Activated T-helper 2 cell treated with anti-CD3 and anti-CD28 coated beads, Interferon-gamma antibody, Interleukin-2, Interleukin-4, amounts not matched to agents 10 μg/mL and 5 μg/mL and 100 μg/mL, durations not matched to agents 14 hours and 24 hours and 36 hours (primary cell): Measurements from ENCODE around the gene DNAJC18. TPM values are rescaled to one million over a fixed set of nuclear protein-coding genes. Genes with fewer than 3 reads are reported as not detected.
"Not testable (repeated sequence)": the region's sequence is repeated elsewhere in the genome, so short reads cannot be mapped to it uniquely, and the experiment has no call there.

Source experiments
- DNase-seq: peaks from one replicate; pipeline ENCODE4 v3.0.0; 2021; ENCODE audit warnings: low spot score
- H3K27ac Mint-ChIP-seq: one replicate; pipeline ENCODE4 v1.8.0; 2021; ENCODE audit warnings: mixed read lengths
- H3K27me3 Mint-ChIP-seq: one replicate; pipeline ENCODE4 v1.8.0; 2021; ENCODE audit warnings: low read depth, mixed read lengths
- H3K36me3 Mint-ChIP-seq: one replicate; pipeline ENCODE4 v1.8.0; 2021; ENCODE audit warnings: low read depth, mixed read lengths
- H3K4me1 Mint-ChIP-seq: one replicate; pipeline ENCODE4 v1.8.0; 2021; ENCODE audit warnings: low read depth, mixed read lengths
- H3K4me3 Mint-ChIP-seq: one replicate; pipeline ENCODE4 v1.8.0; 2021; ENCODE audit warnings: low read depth, mild to moderate bottlenecking, moderate library complexity, mixed read lengths
- H3K9me3 Mint-ChIP-seq: one replicate; pipeline ENCODE4 v1.8.0; 2021; ENCODE audit warnings: mixed read lengths
- intact Hi-C: fragments of 100-400 bp; cut with micrococcal nuclease; formaldehyde crosslinking; loops from one replicate; pipeline ENCODE4 v1.15.1; 2023
- total RNA-seq: library from RNA; stranded (reverse); gene quantifications from 2 replicates; pipeline ENCODE4 v1.2.3, GENCODE V29; 2022

Gene DNAJC18
- total RNA-seq, 1 donor from 2014 or later: 29.8 TPM

GRCh38 chr5:139443831-139444453, 4.6 kb upstream of the DNAJC18 start:
- peaks cover 15% of the 10 kb centered on the region for H3K36me3 Mint-ChIP-seq
- DNase-seq: no peak
- peaks cover 74% of the 10 kb centered on the region for H3K4me1 Mint-ChIP-seq
- peak overlapping the region; percentile 89 for H3K27ac Mint-ChIP-seq
- no peaks in the 10 kb centered on the region for H3K27me3 Mint-ChIP-seq
- intact Hi-C loops: no loop called here
- H3K4me3 Mint-ChIP-seq: no peak overlapping the region
- peaks cover 6% of the 10 kb centered on the region for H3K9me3 Mint-ChIP-seq

DNA sequence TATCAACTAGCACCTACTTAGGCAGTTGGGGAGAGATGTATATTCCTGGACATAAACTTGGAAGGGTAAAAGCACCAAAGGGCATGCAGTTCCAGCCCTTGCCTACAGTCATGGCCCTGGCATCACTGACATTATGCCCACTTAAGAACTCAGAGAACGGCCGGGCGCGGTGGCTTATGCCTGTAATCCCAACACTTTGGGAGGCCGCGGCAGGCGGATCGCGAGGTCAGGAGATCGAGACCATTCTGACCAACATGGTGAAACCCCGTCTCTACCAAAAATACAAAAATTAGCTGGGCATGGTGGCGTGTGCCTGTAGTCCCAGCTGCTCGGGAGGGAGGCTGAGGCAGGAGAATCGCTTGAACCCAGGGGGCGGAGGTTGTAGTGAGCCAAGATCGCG, 1.1 kb upstream of the DNAJC18 start:
- H3K4me1 Mint-ChIP-seq: peaks cover 59% of the 10 kb centered on the region
- intact Hi-C loops, H3K27me3 Mint-ChIP-seq, H3K9me3 Mint-ChIP-seq, DNase-seq: not testable (repeated sequence)
- peak overlapping the region; percentile 98 for H3K27ac Mint-ChIP-seq
- peak overlapping the region; percentile 93 for H3K4me3 Mint-ChIP-seq
- H3K36me3 Mint-ChIP-seq: peaks cover 16% of the 10 kb centered on the region

GRCh38 chr5:139438707-139439012, 665 bp downstream of the DNAJC18 start:
- Mint-ChIP-seq H3K4me1 (peaks cover 52% of the 10 kb centered on the region), H3K27ac (peak overlapping the region; percentile 98), H3K36me3 (peaks cover 24% of the 10 kb centered on the region), H3K4me3 (peak overlapping the region; percentile 93), H3K9me3 (no peaks in the 10 kb centered on the region), H3K27me3 (no peaks in the 10 kb centered on the region)
- no peak for DNase-seq
- intact Hi-C loops: loop anchor here (1.0 to 5.0 kb wide), 6 partner anchors 9 to 123 kb away; partner anchors contain the start of gene UBE2D2

DNA sequence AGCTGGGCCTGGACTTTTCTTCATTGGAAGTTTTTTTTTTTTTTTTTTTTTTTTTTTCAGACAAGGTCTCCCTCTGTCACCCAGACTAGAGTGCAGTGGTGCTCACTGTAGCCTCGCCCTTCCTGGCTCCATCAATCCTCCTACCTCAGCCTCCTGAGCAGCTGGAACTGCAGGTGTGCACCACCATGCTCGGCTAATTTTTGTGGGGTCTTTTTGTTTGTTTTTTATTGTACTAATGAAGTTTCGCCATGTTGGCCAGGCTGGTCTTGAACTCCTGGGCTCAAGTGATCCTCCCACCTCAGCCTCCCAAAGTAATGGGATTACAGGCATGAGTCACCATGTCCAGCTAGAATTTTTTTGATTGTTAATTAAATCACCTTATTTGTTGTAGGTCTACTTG, 3.6 kb downstream of the DNAJC18 start:
- Mint-ChIP-seq H3K36me3 (peaks cover 40% of the 10 kb centered on the region), H3K4me1 (peaks cover 37% of the 10 kb centered on the region)
- intact Hi-C loops: loop anchor here (2.0 to 5.0 kb wide), 2 partner anchors 13 to 77 kb away; no protein-coding TSS in a partner anchor

GRCh38 chr5:139431706-139432105, 7.6 kb downstream of the DNAJC18 start:
- Mint-ChIP-seq H3K4me3 (no peak overlapping the region), H3K27ac (peak overlapping the region; percentile 17), H3K36me3 (peaks cover 55% of the 10 kb centered on the region), H3K27me3 (no peaks in the 10 kb centered on the region), H3K9me3 (no peaks in the 10 kb centered on the region), H3K4me1 (peaks cover 18% of the 10 kb centered on the region)
- no peak for DNase-seq
- intact Hi-C loops: no loop called here

More for the DNA sequence above, 3.6 kb downstream of the DNAJC18 start:
- Mint-ChIP-seq H3K27ac (no peak overlapping the region), H3K9me3 (no peaks in the 10 kb centered on the region), H3K27me3 (no peaks in the 10 kb centered on the region), H3K4me3 (no peak overlapping the region)
- DNase-seq: no peak

DNA sequence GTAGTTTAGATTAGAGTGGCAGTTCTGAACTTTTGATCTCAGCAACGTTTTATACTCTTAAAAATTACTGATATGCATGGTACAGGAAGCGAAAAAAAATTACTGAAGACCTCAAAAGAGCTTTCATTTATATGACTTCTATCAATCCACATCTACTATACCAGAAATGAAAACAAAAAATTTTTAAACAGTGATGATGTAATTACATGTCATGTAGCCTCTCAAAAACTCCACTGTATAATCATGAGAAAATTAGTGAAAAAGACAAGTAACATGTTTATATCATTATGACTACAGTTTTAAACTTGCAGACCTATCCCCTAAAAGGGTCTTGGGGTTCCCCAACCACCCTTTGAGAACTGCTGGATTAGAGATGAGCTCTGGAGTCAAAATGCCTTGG, 9.3 kb downstream of the DNAJC18 start:
- no peaks in the 10 kb centered on the region for H3K9me3 Mint-ChIP-seq
- DNase-seq: no peak
- H3K4me1 Mint-ChIP-seq: peaks cover 18% of the 10 kb centered on the region
- no peak overlapping the region for H3K4me3 Mint-ChIP-seq
- H3K27ac Mint-ChIP-seq: no peak overlapping the region
- H3K36me3 Mint-ChIP-seq: peaks cover 64% of the 10 kb centered on the region
- H3K27me3 Mint-ChIP-seq: no peaks in the 10 kb centered on the region
- intact Hi-C loops: no loop called here

DNA sequence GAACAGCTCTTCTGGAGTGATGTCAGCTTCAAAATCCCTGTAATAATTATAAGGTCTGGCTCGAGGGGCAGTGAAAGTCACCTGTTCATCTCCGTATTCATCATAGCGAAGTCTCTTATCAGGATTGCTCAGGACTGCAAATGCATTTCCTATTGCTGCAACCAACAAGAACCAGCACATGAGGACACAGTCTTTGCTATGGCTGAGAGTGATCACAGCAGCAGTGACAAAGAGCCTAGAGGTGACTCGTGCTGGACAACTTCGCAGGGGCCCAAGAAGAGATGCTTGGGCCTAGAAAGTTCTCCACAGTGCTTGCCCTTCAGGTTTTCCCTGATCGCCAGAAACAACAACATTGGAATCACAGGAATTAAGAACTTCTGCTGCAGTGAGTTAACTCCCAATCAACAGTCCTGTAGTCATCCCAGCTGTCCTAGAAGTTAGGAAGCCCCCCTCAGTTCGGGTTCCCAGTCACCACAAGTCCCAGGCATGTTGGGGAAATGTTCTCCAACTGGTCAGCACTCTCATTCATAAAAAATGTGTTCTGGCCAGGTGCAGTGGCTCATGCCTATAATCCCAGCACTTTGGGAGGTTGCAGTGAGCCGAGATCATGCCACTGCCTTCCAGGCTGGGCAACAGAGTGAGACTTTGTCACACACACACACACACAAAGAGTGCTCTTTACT, 13.0 kb downstream of the DNAJC18 start:
- Mint-ChIP-seq H3K36me3 (peaks cover 70% of the 10 kb centered on the region), H3K27ac (no peak overlapping the region), H3K4me1 (peaks cover 23% of the 10 kb centered on the region), H3K9me3 (no peaks in the 10 kb centered on the region), H3K27me3 (no peaks in the 10 kb centered on the region), H3K4me3 (no peak overlapping the region)
- intact Hi-C loops: no loop called here
- no peak for DNase-seq

GRCh38 chr5:139425497-139425896, 13.8 kb downstream of the DNAJC18 start:
- Mint-ChIP-seq H3K36me3 (peaks cover 65% of the 10 kb centered on the region), H3K9me3 (no peaks in the 10 kb centered on the region), H3K4me1 (peaks cover 22% of the 10 kb centered on the region), H3K27me3 (no peaks in the 10 kb centered on the region), H3K27ac (no peak overlapping the region), H3K4me3 (no peak overlapping the region)
- intact Hi-C loops: no loop called here
- no peak for DNase-seq

GRCh38 chr5:139422307-139422893, 16.9 kb downstream of the DNAJC18 start:
- Mint-ChIP-seq H3K4me3 (no peak overlapping the region), H3K9me3 (no peaks in the 10 kb centered on the region), H3K36me3 (peaks cover 72% of the 10 kb centered on the region), H3K4me1 (peaks cover 22% of the 10 kb centered on the region), H3K27ac (peak overlapping the region; percentile 58), H3K27me3 (no peaks in the 10 kb centered on the region)
- intact Hi-C loops: loop anchor here (1.0 to 2.0 kb wide), 2 partner anchors 14 to 91 kb away; no protein-coding TSS in a partner anchor
- DNase-seq: peak; percentile 53

DNA sequence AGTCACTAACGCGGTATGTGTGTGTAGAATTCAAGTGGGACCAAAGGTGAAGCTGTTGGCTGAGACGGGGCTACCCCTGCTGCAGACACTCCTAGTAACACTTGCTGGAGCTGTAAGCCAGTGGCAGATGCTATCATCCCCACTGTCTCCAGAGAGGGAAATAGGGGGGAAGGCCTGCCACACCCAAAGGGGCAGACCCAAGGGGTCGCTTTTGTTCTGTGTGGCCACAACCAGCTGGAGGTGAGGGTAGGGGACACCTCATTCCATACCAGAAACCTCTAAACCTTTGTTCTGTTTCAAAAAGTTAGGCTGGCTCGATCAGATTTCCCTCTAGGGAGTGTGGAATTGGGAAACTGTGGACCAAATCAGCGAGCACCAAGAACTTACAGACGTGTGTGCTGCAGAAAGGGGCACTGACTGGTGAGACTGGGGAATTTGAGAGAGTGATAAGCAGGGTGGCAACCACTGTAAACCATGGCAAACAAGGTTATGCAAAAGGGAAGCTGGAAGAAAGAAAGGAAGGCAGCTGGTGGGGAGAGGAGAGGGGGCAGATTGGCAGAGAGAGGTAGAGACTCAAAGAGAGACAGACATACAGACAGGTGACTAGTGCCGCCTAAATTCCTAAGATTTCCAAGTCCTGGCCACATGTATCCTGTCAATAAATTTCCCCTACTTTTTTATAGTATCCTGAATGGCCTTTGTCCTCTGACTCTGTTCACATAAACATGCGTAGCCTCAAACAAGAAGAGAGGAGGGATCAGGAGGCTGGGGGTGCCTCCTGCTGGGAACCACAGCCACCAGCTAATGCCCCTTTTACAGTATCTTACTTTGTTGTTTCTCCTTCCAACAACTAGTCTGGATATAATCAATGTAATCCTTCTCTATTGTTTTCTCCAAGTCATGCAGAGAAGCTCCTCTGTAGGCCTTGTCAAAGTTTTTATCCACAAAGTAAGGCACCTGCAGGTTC, 19.8 kb downstream of the DNAJC18 start:
- no peak for DNase-seq
- intact Hi-C loops: loop anchor here (10.0 kb wide), 2 partner anchors 215 to 345 kb away; no protein-coding TSS in a partner anchor
- Mint-ChIP-seq H3K27ac (peak overlapping the region; percentile 52), H3K36me3 (peaks cover 59% of the 10 kb centered on the region), H3K4me1 (peaks cover 46% of the 10 kb centered on the region), H3K27me3 (no peaks in the 10 kb centered on the region), H3K9me3 (no peaks in the 10 kb centered on the region), H3K4me3 (no peak overlapping the region)

- no peak for DNase-seq
- Mint-ChIP-seq H3K36me3 (peaks cover 55% of the 10 kb centered on the region), H3K27me3 (no peaks in the 10 kb centered on the region), H3K4me1 (peaks cover 50% of the 10 kb centered on the region), H3K4me3 (no peak overlapping the region), H3K9me3 (no peaks in the 10 kb centered on the region), H3K27ac (peak overlapping the region; percentile 52)
- intact Hi-C loops: loop anchor here (10.0 kb wide), 2 partner anchors 216 to 346 kb away; no protein-coding TSS in a partner anchor
Measured at GRCh38 chr5:139418793-139419192, 20.5 kb downstream of the DNAJC18 start.

- H3K4me3 Mint-ChIP-seq: no peak overlapping the region
- no peaks in the 10 kb centered on the region for H3K27me3 Mint-ChIP-seq
- intact Hi-C loops: loop anchor here (10.0 kb wide), 2 partner anchors 218 to 348 kb away; no protein-coding TSS in a partner anchor
- peaks cover 57% of the 10 kb centered on the region for H3K36me3 Mint-ChIP-seq
- no peak for DNase-seq
- peak overlapping the region; percentile 97 for H3K27ac Mint-ChIP-seq
- H3K9me3 Mint-ChIP-seq: no peaks in the 10 kb centered on the region
- H3K4me1 Mint-ChIP-seq: peaks cover 59% of the 10 kb centered on the region
Measured at GRCh38 chr5:139417214-139417613, 22.1 kb downstream of the DNAJC18 start.
